Measurements from ENCODE around the gene THAP3. TPM values are rescaled to one million over a fixed set of nuclear protein-coding genes. Genes with fewer than 3 reads are reported as not detected.

Gene THAP3
- total and polyA plus RNA-seq, 9 of the 15 experiments (the other 6 are each of a cell fraction or from before 2014, with no cell fraction given) = 1.9 to 31.2 (median 18.2) TPM

DNA sequence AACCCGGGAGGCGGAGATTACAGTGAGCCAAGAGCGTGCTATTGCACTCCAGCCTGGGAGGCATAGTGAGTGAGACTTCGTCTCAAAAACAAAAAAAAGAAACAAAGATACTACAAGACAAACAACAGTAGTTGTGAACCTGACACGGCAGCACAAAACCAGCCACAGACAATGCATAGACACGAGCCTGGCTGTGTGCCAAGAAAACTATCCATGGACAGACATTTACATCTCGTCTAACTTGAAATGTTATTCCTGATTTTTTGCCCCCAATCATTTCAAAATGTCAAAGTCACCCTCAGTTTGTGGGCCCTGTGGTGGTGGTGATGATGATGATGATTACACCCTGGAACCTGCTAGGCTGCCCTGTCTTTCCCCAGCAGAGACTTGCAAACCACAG, 28.3 kb upstream of the THAP3 start (continued):
- TF ChIP-seq, protein P1, sequence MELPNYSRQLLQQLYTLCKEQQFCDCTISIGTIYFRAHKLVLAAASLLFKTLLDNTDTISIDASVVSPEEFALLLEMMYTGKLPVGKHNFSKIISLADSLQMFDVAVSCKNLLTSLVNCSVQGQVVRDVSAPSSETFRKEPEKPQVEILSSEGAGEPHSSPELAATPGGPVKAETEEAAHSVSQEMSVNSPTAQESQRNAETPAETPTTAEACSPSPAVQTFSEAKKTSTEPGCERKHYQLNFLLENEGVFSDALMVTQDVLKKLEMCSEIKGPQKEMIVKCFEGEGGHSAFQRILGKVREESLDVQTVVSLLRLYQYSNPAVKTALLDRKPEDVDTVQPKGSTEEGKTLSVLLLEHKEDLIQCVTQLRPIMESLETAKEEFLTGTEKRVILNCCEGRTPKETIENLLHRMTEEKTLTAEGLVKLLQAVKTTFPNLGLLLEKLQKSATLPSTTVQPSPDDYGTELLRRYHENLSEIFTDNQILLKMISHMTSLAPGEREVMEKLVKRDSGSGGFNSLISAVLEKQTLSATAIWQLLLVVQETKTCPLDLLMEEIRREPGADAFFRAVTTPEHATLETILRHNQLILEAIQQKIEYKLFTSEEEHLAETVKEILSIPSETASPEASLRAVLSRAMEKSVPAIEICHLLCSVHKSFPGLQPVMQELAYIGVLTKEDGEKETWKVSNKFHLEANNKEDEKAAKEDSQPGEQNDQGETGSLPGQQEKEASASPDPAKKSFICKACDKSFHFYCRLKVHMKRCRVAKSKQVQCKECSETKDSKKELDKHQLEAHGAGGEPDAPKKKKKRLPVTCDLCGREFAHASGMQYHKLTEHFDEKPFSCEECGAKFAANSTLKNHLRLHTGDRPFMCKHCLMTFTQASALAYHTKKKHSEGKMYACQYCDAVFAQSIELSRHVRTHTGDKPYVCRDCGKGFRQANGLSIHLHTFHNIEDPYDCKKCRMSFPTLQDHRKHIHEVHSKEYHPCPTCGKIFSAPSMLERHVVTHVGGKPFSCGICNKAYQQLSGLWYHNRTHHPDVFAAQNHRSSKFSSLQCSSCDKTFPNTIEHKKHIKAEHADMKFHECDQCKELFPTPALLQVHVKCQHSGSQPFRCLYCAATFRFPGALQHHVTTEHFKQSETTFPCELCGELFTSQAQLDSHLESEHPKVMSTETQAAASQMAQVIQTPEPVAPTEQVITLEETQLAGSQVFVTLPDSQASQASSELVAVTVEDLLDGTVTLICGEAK (IDR thresholded peaks at IDR 0.05) = no peak
- TF ChIP-seq, protein P1 (CRISPR knock-in tag; IDR thresholded peaks at IDR 0.05) = no peak
- no peak for TF ChIP-seq SMARCB1 (IDR thresholded peaks at IDR 0.05; ENCODE audit: insufficient read length, low read depth)

Data from K562 (cell line).